ENCODE results near the gene TMEM208.
A peak's percentile ranks its signal among the peaks of the same experiment; 100 is the strongest.

DNA sequence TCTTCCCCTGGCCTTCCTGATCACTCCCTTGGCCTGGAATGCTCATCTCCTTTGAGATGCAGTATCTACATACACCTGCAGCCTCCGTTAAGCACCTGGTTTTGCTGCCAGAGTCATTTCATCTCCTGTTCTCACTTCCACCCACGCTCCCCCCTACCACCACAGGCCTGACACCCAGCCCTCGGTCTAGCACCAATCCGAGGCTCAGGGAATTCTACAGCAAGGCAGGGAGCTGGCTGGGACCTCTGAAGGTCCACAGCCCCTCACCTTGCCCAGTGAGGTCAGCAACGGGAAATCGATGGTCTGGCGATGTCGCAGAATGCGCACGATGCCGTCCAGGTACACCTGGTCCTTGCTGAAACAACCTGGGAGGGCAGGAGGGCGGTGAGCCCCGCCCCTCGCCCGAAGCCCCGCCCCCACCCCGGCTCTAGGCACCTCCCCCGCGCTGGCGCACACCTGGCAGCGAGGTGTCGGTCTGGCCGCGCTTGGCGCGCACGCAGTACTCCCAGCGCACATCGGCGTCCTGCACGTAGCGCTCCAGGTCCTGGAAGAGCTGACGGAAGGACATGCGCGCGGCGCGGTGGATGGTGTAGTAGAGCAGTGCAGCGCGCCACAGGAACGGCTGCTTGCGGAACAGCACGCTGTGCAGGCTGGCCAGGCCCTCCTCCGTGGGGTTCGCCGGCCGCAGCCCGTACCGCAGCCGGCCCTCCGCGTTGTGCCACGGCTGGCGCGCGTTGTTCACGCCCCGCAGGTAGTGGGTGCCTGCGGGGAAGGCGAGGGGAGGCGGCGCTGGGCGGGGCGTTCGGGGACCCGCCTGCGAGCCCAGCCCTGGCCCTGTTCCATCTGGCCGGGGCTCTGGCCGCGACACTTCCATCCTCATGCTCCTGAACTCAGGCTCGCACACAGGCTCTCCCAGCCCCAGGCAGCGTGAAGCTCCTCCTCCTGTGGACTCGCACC is 48.9 kb upstream of the TMEM208 start:
- TF ChIP-seq, protein P1, sequence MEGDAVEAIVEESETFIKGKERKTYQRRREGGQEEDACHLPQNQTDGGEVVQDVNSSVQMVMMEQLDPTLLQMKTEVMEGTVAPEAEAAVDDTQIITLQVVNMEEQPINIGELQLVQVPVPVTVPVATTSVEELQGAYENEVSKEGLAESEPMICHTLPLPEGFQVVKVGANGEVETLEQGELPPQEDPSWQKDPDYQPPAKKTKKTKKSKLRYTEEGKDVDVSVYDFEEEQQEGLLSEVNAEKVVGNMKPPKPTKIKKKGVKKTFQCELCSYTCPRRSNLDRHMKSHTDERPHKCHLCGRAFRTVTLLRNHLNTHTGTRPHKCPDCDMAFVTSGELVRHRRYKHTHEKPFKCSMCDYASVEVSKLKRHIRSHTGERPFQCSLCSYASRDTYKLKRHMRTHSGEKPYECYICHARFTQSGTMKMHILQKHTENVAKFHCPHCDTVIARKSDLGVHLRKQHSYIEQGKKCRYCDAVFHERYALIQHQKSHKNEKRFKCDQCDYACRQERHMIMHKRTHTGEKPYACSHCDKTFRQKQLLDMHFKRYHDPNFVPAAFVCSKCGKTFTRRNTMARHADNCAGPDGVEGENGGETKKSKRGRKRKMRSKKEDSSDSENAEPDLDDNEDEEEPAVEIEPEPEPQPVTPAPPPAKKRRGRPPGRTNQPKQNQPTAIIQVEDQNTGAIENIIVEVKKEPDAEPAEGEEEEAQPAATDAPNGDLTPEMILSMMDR (IDR thresholded peaks at IDR 0.05): peak in 1 of 4 donors; percentile 11
- TF ChIP-seq POLR2A (IDR thresholded peaks at IDR 0.05): peak; percentile 43

All from right lobe of liver (tissue), 4 donors.